ENCODE measurements around the gene HOXA4. TPM values are rescaled to one million over a fixed set of nuclear protein-coding genes. Genes with fewer than 3 reads are reported as not detected.

The HOXA4 gene
- total RNA-seq, 1 donor from 2014 or later = not detected

DNA sequence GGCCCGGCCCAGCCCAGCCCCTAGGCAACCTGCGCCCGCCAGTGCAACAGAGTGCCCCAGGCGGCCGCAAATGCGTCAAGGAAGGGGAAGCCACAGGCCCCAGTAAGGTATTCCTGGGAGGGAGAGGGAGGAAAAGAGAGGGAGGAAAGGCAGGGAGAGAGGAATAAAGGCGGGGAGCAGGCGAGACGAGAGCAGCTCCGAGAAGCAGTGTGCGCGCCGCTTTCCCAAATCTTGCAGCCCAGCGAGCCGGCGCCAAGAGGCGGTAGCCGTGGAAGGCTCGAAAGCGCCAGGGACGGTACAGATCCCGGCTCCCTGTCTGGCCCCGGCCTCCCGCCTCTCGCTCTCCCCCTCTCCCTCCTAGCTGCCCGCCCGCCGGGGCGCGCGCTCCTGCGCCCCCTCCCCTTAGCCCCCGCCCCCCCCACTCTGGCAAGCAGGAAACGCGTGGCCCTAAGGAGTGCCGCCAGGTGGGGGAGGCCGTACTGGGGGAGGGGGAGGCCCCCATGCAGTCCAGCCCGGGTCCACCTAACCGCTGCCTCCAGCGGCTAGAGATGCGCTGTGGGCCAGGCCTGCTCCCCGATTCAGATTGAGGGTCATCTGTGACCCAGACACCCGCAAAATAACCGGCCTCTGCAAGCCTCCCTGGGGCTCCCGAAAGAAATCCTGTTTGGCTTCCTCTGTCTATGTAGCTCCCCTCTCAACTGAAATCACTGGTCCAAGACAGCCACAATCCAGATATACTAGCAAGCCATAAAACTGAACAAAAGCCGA lies 39.3 kb upstream of the HOXA4 start:
- H3K9me3 Mint-ChIP-seq (ENCODE audit: unreplicated experiment) = peaks cover 18% of the 10 kb centered on the region
- H3K27ac Mint-ChIP-seq (ENCODE audit: unreplicated experiment) = no peak overlapping the region
- peaks cover 37% of the 10 kb centered on the region for H3K27me3 Mint-ChIP-seq (ENCODE audit: unreplicated experiment)
- peaks cover 4% of the 10 kb centered on the region for H3K36me3 Mint-ChIP-seq (ENCODE audit: unreplicated experiment)
- no peak overlapping the region for H3K4me3 Mint-ChIP-seq (ENCODE audit: unreplicated experiment)
- peaks cover 2% of the 10 kb centered on the region for H3K4me1 Mint-ChIP-seq (ENCODE audit: low read depth, unreplicated experiment)
- DNase-seq = peak; percentile 46
- TF ChIP-seq CTCF (IDR thresholded peaks at IDR 0.05; ENCODE audit: partially characterized antibody, unreplicated experiment) = no peak

DNA sequence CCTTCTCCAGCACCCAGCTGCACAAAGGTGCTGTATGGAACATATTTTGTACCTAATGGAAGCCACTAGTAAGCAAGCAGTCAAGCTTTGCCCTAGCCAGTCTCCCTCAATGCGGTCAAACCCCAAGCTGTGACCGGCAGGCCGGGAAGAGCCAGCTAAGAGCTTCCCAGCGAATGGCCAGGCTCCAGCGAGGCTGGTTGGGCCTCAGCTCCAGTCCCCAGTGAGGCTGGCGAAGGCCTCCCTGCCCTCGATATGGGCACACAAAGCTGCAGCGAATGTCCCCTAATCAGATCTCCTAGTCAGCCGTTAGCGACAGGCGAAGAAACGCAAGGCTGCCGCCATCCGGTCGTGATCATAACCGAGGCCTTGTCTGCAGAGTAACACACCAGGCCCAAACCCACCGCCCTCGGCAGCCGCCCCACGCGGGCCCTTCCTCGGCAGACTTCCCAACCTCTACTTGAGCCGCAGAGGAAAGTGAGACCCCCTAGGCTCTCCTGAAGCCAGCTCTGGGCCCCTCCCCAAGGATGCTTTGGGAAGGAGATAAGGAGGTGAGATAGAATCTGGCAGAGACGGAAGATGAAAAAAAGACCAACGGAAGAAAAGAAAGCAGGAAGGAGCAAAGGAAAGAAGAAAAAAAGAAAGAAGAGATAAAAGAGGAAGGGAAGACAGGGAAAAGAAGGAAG lies 37.8 kb upstream of the HOXA4 start:
- no peak for TF ChIP-seq CTCF (IDR thresholded peaks at IDR 0.05; ENCODE audit: partially characterized antibody, unreplicated experiment)
- no peak overlapping the region for H3K27ac Mint-ChIP-seq (ENCODE audit: unreplicated experiment)
- peaks cover 2% of the 10 kb centered on the region for H3K4me1 Mint-ChIP-seq (ENCODE audit: low read depth, unreplicated experiment)
- H3K4me3 Mint-ChIP-seq (ENCODE audit: unreplicated experiment) = peak overlapping the region; percentile 5
- H3K27me3 Mint-ChIP-seq (ENCODE audit: unreplicated experiment) = peaks cover 49% of the 10 kb centered on the region
- peak; percentile 48 for DNase-seq
- peaks cover 20% of the 10 kb centered on the region for H3K9me3 Mint-ChIP-seq (ENCODE audit: unreplicated experiment)
- peaks cover 4% of the 10 kb centered on the region for H3K36me3 Mint-ChIP-seq (ENCODE audit: unreplicated experiment)

DNA sequence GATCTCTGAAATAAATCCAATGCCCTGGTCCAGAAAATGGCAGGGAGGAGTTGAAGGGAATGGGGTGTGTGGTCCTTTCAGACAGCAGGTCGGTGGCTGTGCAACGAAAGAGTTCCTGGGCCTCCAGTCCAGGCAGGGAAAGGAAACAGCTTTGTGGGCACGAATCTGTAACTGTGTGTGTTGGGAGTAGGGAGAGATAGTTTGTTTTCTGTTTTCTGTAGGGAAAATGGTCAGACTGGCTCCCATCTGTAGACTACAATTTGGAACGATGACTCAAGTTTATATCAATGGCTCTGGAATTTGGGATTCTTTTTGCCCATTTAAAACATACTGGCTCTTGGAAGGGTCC lies 37.3 kb upstream of the HOXA4 start:
- H3K27me3 Mint-ChIP-seq (ENCODE audit: unreplicated experiment) = peaks cover 51% of the 10 kb centered on the region
- no peak for TF ChIP-seq CTCF (IDR thresholded peaks at IDR 0.05; ENCODE audit: partially characterized antibody, unreplicated experiment)
- peaks cover 20% of the 10 kb centered on the region for H3K9me3 Mint-ChIP-seq (ENCODE audit: unreplicated experiment)
- H3K36me3 Mint-ChIP-seq (ENCODE audit: unreplicated experiment) = peaks cover 4% of the 10 kb centered on the region
- peak; percentile 8 for DNase-seq
- H3K27ac Mint-ChIP-seq (ENCODE audit: unreplicated experiment) = no peak overlapping the region
- no peak overlapping the region for H3K4me3 Mint-ChIP-seq (ENCODE audit: unreplicated experiment)
- H3K4me1 Mint-ChIP-seq (ENCODE audit: low read depth, unreplicated experiment) = peaks cover 2% of the 10 kb centered on the region

DNA sequence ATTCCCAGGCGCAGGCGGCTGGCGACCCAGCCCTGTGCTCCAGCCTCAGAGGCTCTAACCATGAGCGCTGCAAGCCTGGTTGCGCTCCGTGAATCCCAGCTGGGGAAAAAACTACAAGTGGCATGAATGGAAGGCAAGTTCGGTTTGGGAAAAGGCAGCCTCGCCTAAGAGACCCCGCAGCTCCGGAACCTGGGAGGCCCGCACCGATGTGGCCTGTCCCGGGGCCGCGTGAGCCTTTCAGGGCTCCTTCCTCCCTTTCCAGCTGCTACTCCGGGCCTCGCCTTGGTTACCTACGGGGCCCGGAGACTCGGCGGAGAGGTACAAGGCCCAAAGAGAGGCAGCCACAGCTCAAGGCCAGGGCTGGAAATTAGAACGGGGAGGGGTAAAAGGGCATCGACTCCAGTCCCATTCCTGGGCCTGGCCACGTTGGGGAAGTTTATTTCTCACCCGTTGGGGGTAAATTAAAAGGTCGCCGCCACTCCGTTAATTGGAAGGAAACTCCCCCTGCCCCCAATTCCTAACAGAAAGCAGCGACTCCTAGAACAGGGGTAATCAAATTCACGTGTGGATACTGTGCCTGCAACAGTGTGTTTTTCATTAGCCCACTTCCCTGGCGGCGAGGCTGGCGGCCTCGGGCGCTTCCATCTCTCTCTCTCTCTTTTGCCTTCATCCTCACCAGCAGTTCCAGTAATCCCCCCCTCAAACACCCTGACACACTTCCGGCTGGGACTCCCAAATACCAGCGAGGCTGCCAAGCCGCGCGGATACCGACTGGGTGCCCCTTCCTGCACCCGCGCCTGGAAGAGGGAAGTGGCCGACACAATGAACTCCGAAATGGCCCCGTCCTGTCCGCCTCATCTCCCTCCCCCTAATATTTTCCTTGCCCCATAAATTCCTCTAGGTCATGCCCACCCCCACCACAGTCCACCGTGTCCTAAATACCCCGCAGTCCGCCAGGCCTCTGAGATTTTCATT lies 36.3 kb upstream of the HOXA4 start:
- Mint-ChIP-seq H3K9me3 (ENCODE audit: unreplicated experiment) (peaks cover 20% of the 10 kb centered on the region), H3K27me3 (ENCODE audit: unreplicated experiment) (peaks cover 48% of the 10 kb centered on the region), H3K27ac (ENCODE audit: unreplicated experiment) (no peak overlapping the region), H3K36me3 (ENCODE audit: unreplicated experiment) (peaks cover 4% of the 10 kb centered on the region), H3K4me1 (ENCODE audit: low read depth, unreplicated experiment) (peaks cover 2% of the 10 kb centered on the region), H3K4me3 (ENCODE audit: unreplicated experiment) (no peak overlapping the region)
- TF ChIP-seq CTCF (IDR thresholded peaks at IDR 0.05; ENCODE audit: partially characterized antibody, unreplicated experiment) = no peak
- DNase-seq = peak; percentile 9
